Endothelial cell of umbilical vein (primary cell): ENCODE data around the gene SCAI.

Source experiments
- CTCF ChIP-seq, 2 donors: IDR thresholded peaks; 1 replicate in 1 of 2; 2 replicates in 1 of 2; pipeline ENCODE4 v1.5.1; 2011; ENCODE audit warnings: low read length in 2 of 2, mild to moderate bottlenecking in 2 of 2, moderate library complexity in 2 of 2, control low read depth in 1 of 2, inconsistent platforms in 1 of 2, low read depth in 1 of 2; ENCODE audit not compliant: insufficient read depth in 1 of 2; ENCODE audit errors: extremely low read depth in 1 of 2
- EZH2 ChIP-seq: IDR thresholded peaks from 2 replicates; pipeline ENCODE4 v1.6.1; 2012; ENCODE audit warnings: borderline replicate concordance, low read depth, mild to moderate bottlenecking, moderate library complexity, low read length, inconsistent platforms; ENCODE audit not compliant: severe bottlenecking
- JUN ChIP-seq: IDR thresholded peaks from 2 replicates; pipeline ENCODE4 v1.6.1; 2011; ENCODE audit warnings: borderline replicate concordance, low read depth; ENCODE audit not compliant: insufficient read length, insufficient read depth
- MAX ChIP-seq: IDR thresholded peaks from 2 replicates; pipeline ENCODE4 v1.6.1; 2011; ENCODE audit not compliant: insufficient read depth, insufficient read length
- MYC ChIP-seq: IDR thresholded peaks from one replicate; pipeline ENCODE4 v1.6.1; 2011; ENCODE audit warnings: mild to moderate bottlenecking, low read depth, low read length
- POLR2A ChIP-seq: IDR thresholded peaks from 2 replicates; pipeline ENCODE4 v1.6.1; 2012; ENCODE audit warnings: low read depth, mild to moderate bottlenecking, control low read depth, low read length
- POLR2AphosphoS5 ChIP-seq: IDR thresholded peaks from 2 replicates; pipeline ENCODE4 v1.6.1; 2012; ENCODE audit warnings: low read depth, mild to moderate bottlenecking, control low read depth, low read length, moderate library complexity; ENCODE audit not compliant: insufficient read depth

GRCh38 chr9:124911766-124912165, 231.6 kb downstream of the SCAI start:
- TF ChIP-seq POLR2A (no peak), CTCF (IDR thresholded peaks at IDR 0.05; ENCODE audit: extremely low read depth in 1 of 2, insufficient read depth in 1 of 2, low read depth in 1 of 2, low read length in 2 of 2) (no peak), MYC (no peak), JUN (no peak), POLR2AphosphoS5 (no peak), EZH2 (no peak), MAX (no peak)
